Stimulated activated CD8-positive, alpha-beta memory T cell treated with anti-CD3 and anti-CD28 coated beads, Interleukin-4, amount 100 ng/mL, for 48 hours (primary cell): ENCODE results near the gene EDC4.
"Not testable (repeated sequence)": the region's sequence is repeated elsewhere in the genome, so short reads cannot be mapped to it uniquely, and the experiment has no call there.

Experiments
- DNase-seq: peaks from one replicate; pipeline ENCODE4 v3.0.0-alpha.2; 2020

The EDC4 gene, protein sequence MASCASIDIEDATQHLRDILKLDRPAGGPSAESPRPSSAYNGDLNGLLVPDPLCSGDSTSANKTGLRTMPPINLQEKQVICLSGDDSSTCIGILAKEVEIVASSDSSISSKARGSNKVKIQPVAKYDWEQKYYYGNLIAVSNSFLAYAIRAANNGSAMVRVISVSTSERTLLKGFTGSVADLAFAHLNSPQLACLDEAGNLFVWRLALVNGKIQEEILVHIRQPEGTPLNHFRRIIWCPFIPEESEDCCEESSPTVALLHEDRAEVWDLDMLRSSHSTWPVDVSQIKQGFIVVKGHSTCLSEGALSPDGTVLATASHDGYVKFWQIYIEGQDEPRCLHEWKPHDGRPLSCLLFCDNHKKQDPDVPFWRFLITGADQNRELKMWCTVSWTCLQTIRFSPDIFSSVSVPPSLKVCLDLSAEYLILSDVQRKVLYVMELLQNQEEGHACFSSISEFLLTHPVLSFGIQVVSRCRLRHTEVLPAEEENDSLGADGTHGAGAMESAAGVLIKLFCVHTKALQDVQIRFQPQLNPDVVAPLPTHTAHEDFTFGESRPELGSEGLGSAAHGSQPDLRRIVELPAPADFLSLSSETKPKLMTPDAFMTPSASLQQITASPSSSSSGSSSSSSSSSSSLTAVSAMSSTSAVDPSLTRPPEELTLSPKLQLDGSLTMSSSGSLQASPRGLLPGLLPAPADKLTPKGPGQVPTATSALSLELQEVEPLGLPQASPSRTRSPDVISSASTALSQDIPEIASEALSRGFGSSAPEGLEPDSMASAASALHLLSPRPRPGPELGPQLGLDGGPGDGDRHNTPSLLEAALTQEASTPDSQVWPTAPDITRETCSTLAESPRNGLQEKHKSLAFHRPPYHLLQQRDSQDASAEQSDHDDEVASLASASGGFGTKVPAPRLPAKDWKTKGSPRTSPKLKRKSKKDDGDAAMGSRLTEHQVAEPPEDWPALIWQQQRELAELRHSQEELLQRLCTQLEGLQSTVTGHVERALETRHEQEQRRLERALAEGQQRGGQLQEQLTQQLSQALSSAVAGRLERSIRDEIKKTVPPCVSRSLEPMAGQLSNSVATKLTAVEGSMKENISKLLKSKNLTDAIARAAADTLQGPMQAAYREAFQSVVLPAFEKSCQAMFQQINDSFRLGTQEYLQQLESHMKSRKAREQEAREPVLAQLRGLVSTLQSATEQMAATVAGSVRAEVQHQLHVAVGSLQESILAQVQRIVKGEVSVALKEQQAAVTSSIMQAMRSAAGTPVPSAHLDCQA (N-terminal part only)

DNA sequence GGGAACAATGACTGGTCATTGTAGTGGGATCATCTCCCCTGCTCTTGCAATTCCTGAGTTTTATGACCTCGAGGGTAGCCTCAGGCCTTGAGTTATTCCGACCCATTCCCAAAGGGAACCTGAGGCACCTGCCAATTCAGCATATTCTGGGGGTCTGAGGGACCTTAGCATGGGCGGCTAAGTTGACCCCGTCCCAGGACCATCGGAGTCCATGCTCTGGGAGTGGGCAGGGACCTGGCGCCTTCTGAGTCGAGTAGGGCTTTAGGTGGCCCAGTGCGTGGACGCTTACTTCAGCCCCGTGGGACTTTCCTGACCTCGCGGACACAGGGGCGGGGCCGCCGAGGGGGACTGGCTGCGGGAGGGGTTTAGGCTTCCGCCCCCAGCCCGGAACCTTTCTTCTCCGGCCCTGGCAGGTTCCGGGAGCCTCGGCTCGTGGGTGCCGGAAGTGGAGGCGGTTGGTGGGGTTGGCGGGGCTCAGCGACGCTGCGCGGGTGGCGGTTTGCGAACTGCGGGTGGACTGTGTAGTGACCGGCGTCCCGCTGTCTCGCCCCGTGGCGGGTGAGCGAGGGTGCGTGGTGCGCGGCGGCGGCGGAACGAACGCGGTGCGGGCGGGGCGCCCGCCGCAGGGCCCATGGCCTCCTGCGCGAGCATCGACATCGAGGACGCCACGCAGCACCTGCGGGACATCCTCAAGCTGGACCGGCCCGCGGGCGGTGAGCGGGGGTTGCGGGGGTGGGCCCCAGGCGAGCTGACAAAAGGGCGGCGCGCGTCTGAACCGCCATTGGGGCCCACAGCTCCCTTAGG, at the start of gene EDC4:
TSS of gene EDC4 (plus strand) at position 422 of the 804 bp plus-strand sequence. CDS start at position 632, 210 bp downstream.
- peak; percentile 96 for DNase-seq

DNA sequence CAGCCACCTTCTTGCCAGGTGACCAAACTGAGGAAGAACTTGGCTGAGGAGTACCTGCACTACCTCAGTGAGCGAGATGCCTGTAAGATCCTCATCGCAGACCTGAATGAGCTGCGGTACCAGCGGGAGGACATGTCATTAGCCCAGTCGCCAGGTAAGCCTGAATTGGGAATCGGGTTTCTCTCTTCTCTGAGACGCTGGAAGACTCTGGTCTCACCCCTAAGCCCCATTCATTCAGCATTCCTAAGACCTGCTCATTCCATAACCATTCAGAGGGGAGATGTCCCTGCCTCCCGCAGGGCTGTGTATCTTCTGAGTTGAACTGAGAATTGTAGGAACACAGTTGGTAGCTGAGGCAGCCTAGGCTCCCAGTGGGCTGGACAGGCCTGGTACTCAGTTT, 47.7 kb upstream of the EDC4 start:
- no peak for DNase-seq

DNA sequence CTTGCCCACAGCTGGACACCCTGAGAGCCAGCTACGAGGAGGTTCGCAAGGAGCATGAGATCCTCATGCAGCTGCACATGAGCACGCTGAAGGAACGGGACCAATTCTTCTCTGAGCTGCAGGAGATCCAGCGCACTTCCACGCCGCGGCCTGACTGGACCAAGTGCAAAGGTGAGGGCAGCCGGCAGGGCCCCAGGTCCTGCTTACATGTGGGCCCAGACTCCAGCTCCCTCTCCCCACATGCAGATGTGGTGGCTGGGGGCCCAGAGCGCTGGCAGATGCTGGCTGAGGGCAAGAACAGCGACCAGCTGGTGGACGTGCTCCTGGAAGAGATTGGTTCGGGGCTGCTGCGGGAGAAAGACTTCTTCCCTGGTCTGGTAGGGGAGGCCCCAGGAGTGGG, 46.9 kb upstream of the EDC4 start:
- DNase-seq = no peak

DNA sequence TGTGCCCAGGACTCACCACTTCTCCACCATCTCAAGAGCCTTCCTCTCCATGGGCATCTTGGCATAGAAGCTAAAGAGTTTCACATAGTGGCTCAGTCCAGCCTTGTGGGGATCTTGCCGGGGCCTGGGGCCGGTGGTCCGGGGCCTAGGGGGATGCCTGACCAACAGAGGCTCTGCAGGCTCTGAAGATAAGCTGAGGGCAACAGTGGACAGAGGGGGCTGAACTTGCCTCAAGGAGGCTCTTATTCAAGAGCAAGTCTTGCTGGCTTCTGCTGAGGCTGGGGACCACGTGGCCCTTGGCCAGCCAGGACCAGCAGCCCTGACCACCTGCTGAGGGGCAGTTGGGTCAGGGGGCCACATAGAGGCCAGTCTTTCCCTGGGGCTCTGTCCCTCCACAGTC, 44.2 kb upstream of the EDC4 start:
- DNase-seq = no peak

DNA sequence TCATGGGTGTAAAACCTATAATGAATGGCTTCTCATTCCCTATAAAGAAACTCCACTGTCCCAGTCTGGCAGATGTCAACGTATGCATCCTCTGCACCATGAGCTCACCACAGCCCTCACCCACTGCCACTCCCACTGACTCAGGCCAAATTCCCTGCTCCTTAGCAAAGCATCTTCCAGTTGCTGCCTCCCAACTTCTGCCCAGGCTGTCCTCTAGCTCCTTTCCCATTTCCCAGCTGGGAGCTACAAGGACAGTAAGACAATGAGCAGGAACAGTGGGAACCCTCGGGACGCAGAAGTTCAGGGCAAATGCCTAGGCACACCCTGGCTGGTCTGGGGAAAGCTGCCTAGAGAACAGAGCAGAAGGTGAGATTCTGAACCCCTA, 39.8 kb upstream of the EDC4 start:
- DNase-seq = no peak

DNA sequence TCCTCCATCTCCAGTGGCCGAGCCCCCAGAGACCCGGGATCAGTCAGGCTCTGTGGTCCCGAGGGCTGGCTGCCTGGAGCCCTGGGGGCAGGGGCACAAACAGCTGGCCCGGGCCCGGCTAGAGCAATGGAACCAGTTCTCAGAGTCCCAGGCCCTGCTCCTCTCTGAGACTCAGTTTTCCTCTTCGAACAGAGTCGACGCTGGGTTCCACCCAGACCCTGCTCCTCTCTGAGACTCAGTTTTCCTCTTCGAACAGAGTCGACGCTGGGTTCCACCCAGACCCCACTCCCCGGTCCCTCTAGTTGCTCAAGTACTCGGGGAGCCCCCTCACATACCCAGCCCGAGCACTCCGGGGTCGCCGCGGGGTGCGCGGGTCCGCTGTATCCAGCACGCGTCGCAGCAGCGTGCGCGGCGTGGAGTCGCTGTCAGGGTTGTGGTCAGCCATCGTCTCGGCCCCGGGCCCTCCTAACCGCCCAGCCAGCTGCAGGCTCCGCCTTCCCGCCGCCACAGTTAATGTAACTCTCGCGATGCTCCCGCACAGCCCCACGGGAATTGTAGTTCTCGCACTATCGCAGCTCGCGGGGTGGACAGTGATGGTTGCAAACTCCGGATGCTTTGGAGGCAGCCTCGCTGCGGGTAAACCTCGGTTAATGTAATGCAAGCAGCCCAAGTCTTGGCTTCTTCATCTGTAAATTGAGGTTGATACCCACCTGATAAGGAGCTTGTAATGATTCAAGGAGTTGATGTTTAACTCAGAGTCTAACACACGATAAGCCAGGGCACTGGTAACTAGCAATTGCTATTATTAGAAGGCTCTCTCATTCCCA, 39.2 kb upstream of the EDC4 start:
- peak; percentile 97 for DNase-seq

DNA sequence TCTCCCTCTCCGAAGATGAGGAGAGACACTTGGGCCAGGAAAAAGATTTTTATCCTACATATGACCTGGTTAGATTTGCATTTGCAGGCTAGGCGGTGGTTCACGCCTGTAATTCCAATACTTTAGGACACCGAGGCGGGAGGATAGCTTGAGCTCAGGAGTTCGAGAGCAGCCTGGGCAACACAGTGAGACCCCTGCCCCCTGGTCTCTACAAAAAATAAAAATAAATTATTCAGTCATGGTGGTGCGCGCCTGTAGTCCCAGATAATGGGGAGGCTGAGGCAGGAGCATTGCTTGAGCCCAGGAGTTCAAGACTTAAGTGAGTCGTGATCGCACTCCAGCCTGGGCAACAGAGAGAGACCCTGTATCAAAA, 38.6 kb upstream of the EDC4 start:
- no peak for DNase-seq

DNA sequence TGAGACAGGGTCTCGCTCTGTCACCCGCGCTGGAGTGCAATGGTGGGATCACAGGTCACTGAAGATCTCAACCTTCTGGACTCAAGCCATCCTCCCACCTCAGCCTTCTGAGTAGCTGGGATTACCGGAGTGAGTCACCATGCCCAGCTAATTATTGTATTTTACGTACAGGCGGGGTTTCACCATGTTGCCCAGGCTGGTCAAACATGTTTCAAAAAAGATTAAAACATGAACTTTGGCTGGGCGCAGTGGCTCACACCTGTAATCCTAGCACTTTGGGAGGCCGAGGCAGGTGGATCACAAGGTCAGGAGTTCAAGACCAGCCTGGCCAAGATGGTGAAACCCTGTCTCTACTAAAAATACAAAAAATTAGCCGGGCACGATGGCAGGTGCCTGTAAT, 35.7 kb upstream of the EDC4 start:
- not testable (repeated sequence) for DNase-seq

DNA sequence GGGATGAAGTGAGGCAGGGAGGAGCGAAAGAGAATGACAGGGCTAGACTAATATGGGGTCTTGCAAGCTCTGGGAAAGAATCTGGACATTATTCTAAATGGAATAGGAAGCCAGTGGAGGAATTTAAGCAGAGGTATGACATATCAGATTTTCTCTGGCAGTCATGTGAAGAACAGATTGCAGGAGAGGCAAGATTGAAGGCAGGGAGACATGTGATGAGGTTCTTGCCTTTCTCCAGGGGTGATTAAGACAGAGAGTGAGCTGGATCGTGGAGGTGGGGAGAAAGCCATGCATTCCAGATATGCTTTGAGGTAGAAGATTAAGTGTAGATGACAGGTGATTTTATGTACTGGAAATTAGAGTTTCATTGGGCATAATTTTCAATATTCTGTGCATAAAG, 35.0 kb upstream of the EDC4 start:
- DNase-seq = no peak

DNA sequence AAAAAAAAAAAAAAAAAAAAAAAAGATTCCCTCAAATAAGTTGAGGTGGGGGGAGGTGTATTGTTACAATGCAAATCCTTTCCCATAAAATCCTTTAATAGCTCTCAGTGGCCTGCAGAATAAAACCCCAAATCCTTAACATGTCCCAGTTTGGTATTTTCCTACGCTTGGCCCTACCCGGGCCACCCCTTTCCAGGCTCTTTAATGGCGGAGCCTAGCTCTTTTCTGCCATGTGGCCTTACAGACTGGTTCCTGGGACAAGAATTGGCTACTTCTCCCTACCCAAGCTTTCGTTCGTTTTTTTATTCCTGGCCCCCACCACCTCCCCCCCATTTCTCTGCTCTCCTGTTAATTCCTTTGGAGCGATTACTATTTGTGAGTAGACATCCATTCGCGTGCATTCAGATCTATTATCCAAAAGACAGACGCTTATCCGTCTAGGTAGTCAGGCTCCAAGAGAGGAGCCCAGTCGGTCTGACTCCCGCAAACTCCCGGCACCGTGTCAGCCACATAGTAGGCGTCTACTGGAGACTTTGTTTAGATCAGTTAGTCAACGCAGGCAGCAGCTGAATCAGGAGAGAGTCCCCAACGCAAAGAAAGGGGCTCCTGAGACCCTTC, 31.5 kb upstream of the EDC4 start:
- DNase-seq = no peak

DNA sequence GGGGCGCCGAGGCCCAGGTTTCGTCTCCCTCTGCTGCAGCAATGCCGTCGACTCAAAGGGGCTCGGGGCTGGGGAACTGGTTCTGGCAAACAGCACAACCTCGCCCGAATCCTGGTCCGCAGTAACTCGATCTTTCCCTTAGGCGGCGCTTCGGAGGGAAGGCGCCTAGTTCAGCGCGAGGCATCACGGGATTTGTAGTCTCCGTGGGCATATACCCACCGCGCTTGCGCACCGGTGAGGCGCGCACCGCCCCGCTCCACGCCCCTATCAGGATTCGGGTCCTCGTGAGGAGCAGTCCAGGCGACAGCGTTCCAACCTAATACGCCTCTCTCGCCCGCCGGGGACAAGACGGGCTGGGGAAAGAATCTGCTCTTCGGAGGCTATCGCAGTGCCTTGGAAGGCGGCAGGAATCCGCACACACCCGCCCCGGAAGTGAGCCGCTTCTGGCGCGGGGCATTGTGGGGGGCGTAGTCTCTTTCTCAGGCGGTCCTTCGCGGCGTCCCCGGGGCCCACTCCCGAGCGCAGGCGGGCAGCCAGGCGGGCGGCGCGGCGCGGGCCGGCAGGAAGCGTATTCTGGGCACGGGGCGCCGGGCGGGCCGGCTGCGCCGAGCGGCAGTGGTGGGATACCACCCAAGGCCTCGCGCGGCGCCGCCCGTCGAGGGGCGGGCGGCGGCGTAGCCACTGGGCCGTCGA, 30.9 kb upstream of the EDC4 start, which contains the start of gene THAP11:
TSS of gene THAP11 (plus strand) at position 505 of the 693 bp plus-strand sequence. CDS start 235 bp downstream, outside the sequence.
- peak; percentile 95 for DNase-seq

DNA sequence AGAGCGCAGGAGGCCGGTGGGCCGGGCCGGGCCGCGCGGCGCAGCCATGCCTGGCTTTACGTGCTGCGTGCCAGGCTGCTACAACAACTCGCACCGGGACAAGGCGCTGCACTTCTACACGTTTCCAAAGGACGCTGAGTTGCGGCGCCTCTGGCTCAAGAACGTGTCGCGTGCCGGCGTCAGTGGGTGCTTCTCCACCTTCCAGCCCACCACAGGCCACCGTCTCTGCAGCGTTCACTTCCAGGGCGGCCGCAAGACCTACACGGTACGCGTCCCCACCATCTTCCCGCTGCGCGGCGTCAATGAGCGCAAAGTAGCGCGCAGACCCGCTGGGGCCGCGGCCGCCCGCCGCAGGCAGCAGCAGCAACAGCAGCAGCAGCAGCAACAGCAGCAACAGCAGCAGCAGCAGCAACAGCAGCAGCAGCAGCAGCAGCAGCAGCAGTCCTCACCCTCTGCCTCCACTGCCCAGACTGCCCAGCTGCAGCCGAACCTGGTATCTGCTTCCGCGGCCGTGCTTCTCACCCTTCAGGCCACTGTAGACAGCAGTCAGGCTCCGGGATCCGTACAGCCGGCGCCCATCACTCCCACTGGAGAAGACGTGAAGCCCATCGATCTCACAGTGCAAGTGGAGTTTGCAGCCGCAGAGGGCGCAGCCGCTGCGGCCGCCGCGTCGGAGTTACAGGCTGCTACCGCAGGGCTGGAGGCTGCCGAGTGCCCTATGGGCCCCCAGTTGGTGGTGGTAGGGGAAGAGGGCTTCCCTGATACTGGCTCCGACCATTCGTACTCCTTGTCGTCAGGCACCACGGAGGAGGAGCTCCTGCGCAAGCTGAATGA, 30.1 kb upstream of the EDC4 start:
- DNase-seq = peak; percentile 72

DNA sequence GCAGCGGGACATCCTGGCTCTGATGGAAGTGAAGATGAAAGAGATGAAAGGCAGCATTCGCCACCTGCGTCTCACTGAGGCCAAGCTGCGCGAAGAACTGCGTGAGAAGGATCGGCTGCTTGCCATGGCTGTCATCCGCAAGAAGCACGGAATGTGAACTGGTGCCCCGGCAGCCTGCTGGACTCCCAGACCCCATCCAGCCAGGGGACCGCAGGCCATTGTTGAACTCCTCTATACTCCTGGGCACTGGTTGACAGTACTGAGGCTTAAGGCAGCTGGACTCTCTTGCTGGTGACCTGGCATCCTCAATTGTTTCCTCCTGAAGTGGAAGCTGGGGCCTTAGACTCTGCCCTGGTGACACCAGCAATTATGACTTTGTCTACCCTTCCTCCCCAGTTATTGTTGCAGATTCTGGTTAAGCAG, 29.5 kb upstream of the EDC4 start:
- DNase-seq = no peak

DNA sequence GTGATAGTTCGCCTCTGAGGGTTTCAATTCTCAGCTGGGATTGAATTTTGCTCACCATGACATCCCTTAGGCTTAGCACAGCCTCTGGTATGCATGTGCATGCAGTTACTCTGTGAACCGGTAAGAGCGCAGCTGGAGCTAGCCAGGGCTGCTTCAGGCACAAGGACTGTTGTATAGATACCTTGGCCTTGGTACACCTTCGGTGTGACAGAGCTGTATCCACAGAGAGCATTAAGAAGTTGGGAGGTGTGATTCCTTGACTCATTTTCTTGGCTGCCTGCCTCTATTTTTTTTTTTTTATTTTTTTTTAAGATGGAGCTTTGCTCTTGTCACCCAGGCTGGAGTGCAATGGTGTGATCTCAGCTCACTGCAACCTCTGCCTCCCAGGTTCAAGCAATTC, 28.4 kb upstream of the EDC4 start:
- DNase-seq = no peak

DNA sequence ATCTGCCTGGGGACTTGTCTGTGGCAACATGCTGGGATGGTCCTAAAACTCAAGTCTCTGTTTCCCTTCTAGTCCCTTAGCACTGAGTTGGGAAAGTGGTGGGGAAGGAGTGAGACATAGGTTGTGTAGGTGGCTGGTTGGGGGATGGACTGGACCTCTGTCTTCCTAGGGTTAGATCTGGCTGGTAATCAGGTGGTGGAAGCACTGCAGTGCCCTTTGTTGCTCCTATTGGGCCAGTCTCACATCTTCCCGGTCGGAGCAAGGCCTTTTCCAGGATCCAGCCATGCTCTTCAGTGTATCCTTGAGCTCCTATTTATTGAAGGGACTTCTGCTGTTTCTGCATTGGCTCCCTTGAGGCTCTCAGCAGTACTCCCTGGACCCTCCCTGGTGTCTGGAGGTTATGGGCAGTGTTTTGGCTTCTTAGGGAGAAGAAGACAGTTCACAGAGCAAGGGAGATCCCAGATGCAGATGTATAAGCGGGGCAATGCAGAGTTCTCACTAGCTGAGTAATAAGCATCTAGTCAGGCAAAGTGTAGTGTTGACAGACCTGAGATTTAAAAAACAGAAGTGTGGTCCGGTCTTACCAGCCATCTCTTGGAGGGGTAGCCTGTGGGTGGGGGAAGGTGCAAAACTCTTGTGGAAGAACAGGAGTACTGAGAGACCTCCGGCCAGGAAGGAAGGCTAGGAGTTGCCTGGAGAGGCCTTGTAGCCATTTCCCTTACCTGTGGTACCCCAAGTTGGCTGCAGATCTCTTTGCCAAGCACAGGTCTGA, 27.4 kb upstream of the EDC4 start:
- no peak for DNase-seq

DNA sequence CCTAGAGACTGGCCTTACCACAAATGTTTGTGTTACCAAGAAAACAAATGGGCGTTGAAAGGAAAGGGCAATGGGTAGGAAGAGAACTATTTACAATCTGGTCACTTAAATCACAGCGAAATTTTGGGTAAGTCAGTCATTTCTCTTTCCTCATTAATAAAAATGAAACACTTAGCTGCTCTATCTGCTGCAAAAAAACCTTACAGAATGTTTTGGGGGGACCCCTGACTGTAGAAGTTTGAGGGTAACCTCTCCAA, 26.9 kb upstream of the EDC4 start:
- DNase-seq = no peak

DNA sequence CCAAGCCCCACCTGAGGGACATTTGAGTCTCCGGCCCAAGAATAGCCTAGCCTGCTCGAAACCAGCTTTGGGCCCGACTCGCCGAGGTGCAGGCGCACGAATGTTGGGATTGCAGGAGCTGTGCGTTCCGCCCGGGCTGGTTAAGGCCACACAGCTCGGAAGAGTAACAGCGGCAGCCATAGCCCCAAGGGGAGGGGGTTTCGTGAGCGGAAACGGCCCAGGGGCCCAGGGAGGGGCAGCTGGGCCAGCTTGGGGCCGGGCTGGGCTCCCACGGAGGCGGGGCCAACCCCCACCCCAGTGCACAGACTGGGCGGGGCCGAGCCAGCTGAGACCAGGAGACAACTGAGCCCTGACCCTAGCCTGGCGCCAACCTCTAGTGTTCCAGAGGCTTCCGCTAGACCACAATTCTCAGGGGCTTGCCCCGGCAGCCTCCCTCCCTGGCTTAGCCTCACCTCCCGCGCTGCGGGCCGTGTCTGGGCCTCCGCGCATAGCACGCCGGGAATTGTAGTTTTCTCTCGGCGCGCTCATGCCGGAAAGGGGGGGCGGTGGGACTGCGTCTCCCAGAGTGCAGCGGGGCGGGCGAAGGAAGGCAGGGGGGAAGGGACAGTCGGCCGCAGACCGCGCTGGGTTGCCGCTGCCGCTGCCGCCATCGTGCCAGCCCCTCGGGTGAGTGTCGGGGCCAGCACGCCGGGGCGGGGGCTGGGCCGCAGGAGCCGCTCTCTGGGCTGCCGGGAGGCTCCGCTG, 26.4 kb upstream of the EDC4 start, which contains the start of gene NUTF2:
TSS of gene NUTF2 (plus strand) at position 614 of the 744 bp plus-strand sequence. CDS start 18,198 bp downstream, outside the sequence.
- peak; percentile 97 for DNase-seq
